Activated CD8-positive, alpha-beta memory T cell treated with anti-CD3 and anti-CD28 coated beads for 48 hours (primary cell): ENCODE results near the gene MED17.

ENCODE experiments used
- DNase-seq, 3 experiments: peaks; one replicate each; pipeline ENCODE4 v3.0.0-alpha.2; 2020; ENCODE audit warnings: low read depth in 2 of 3, low spot score in 2 of 3

The MED17 gene

GRCh38 chr11:93814966-93815633 lies 31.0 kb downstream of the MED17 start:
- no peak for DNase-seq

GRCh38 chr11:93817426-93818348 lies 33.6 kb downstream of the MED17 start:
- no peak for DNase-seq

GRCh38 chr11:93819966-93820695 lies 36.0 kb downstream of the MED17 start:
- DNase-seq, result no peak

- DNase-seq, result no peak
Measured at GRCh38 chr11:93820847-93821246, 36.8 kb downstream of the MED17 start.

GRCh38 chr11:93821617-93822016 lies 37.5 kb downstream of the MED17 start:
- no peak for DNase-seq

- no peak for DNase-seq
Measured at GRCh38 chr11:93822359-93822758, 38.3 kb downstream of the MED17 start.

GRCh38 chr11:93823210-93823609 lies 39.1 kb downstream of the MED17 start:
- DNase-seq, result no peak

- no peak for DNase-seq
Measured at GRCh38 chr11:93827363-93827762, 43.3 kb downstream of the MED17 start.

- DNase-seq, result no peak
Measured at GRCh38 chr11:93829598-93829997, 45.5 kb downstream of the MED17 start.

GRCh38 chr11:93831343-93832127 lies 47.5 kb downstream of the MED17 start:
- no peak for DNase-seq

GRCh38 chr11:93832780-93833179 lies 48.7 kb downstream of the MED17 start:
- DNase-seq, result no peak

GRCh38 chr11:93838967-93839366 lies 54.9 kb downstream of the MED17 start:
- no peak for DNase-seq

GRCh38 chr11:93840180-93840579 lies 56.1 kb downstream of the MED17 start:
- DNase-seq, result no peak

GRCh38 chr11:93840981-93841380 lies 56.9 kb downstream of the MED17 start:
- DNase-seq, result no peak

GRCh38 chr11:93841446-93841845 lies 57.4 kb downstream of the MED17 start:
- no peak for DNase-seq

- no peak for DNase-seq
Measured at GRCh38 chr11:93842034-93842433, 58.0 kb downstream of the MED17 start.

- DNase-seq, result no peak
Measured at GRCh38 chr11:93842461-93842860, 58.4 kb downstream of the MED17 start.

- DNase-seq, result no peak
Measured at GRCh38 chr11:93843906-93844305, 59.8 kb downstream of the MED17 start.

- DNase-seq, result no peak
Measured at GRCh38 chr11:93844568-93844967, 60.5 kb downstream of the MED17 start.

GRCh38 chr11:93845181-93846092 lies 61.4 kb downstream of the MED17 start:
- DNase-seq, result no peak
